ENCODE data around the gene INPP5D.

Gene INPP5D

DNA sequence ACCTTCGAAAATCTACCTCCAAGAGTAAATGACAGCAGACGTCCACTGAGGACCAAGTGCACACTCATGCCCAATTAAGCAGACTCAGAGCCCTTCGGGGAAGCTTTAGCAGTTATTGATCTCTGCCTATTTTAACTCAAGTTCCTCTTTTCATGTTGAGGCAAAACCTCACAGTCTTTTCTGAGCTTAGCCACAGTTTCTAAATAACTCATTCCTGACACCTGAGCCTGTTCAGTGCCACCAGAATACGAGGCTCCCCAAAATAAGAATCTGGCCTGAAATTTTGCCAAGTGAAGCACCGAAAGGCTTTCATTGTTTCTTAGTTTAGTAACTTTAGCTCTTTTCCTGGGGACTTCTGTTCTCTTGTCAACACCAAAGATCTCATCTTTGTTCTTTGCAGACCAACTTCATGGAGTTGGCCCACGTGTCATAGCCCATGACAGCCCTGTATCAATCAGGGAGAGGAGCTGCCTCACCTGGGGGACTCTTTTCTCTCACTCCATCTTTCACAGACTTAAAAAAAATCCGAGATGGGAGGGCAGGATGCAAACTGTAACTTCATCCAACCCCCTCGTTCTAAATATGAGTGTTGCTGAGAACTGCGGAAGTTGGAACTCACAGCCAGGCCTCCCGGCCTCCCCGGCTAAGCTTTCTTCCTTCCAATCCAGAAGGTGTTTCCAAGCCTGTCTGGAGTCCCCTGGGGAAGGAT, 22.2 kb downstream of the INPP5D start:
- H3K4me3 ChIP-seq (ENCODE audit: low read depth in 1 of 2, low read length in 2 of 2), result no peak overlapping the region
- no peak overlapping the region for H3K9ac ChIP-seq (ENCODE audit: low read length)
- H3K9me3 ChIP-seq (ENCODE audit: low read length), result no peaks in the 10 kb centered on the region
- no peak overlapping the region for H3K27ac ChIP-seq (ENCODE audit: low read depth, low read length)
- no peaks in the 10 kb centered on the region for H3K27me3 ChIP-seq (ENCODE audit: control insufficient read depth in 1 of 2, insufficient read depth in 2 of 2, low read length in 2 of 2)
- H3K36me3 ChIP-seq (ENCODE audit: insufficient read depth, low read length), result no peaks in the 10 kb centered on the region
- no peaks in the 10 kb centered on the region for H3K4me1 ChIP-seq (ENCODE audit: insufficient read depth, low read length)

DNA sequence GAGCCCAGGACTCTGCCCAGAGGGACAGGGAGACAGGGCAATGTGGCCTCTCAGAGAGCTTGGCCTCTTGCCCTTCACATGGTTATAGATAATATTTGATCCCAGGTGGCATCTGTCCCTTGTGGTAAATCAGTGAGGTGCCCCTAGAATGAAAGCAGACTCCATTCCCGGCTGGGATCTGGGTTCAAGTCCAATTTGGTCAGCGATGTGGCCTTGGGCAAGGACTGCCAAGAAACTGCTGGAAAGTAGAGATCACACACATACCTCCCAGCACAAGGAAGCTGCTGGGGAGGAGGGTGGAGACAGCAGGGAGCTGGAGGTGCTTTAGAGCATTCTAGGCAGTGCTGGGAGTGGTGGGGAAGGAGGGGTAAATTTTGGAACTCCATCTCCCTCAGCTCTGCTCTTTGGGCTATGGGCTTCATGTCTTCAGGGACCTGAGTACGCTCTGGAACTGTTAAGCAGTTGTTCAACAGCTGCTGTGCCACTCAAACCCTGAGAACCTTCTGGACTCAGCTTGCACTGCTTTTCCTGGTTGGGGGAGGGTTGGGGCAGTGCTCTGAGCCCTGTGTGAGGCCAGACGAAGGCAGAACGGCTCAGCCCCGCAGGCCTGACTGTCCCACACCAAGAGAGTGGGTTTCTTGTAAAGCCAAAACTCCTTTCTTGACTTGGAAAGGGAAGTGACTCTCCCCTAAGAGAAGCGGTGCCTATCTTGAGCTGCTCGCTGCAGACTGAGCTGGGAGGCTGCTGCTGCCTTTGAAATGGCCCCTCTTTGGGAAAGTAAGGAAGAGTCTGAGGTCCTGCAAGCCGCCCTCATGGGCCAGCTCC, 23.0 kb downstream of the INPP5D start:
- Histone ChIP-seq H3K4me1 (ENCODE audit: insufficient read depth, low read length) (no peaks in the 10 kb centered on the region), H3K36me3 (ENCODE audit: insufficient read depth, low read length) (no peaks in the 10 kb centered on the region), H3K27ac (ENCODE audit: low read depth, low read length) (no peak overlapping the region), H3K27me3 (ENCODE audit: control insufficient read depth in 1 of 2, insufficient read depth in 2 of 2, low read length in 2 of 2) (no peaks in the 10 kb centered on the region), H3K4me3 (ENCODE audit: low read depth in 1 of 2, low read length in 2 of 2) (no peak overlapping the region), H3K9me3 (ENCODE audit: low read length) (no peaks in the 10 kb centered on the region), H3K9ac (ENCODE audit: low read length) (no peak overlapping the region)

DNA sequence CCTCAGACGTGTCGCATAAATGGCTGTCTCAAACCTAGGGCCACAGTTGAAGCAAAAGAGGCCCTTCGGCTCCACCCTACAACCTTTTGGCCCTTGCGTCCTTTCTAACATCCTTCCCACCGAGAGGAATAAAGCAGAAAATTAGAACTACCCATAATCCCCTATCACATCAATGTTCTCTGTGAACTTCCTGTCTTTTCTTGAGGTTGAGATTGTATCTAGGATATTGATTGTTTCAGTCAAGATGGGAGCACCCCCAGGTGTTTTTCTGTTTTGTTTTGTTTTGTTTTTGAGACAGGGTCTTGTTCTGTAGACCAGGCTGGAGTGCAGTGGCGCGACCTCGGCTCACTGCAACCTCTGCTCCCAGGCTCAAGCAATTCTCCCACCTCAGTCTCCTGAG, 23.6 kb downstream of the INPP5D start:
- Histone ChIP-seq H3K27me3 (ENCODE audit: control insufficient read depth in 1 of 2, insufficient read depth in 2 of 2, low read length in 2 of 2) (no peaks in the 10 kb centered on the region), H3K9me3 (ENCODE audit: low read length) (no peaks in the 10 kb centered on the region), H3K4me3 (ENCODE audit: low read depth in 1 of 2, low read length in 2 of 2) (no peak overlapping the region), H3K27ac (ENCODE audit: low read depth, low read length) (no peak overlapping the region), H3K9ac (ENCODE audit: low read length) (no peak overlapping the region), H3K36me3 (ENCODE audit: insufficient read depth, low read length) (no peaks in the 10 kb centered on the region), H3K4me1 (ENCODE audit: insufficient read depth, low read length) (no peaks in the 10 kb centered on the region)

DNA sequence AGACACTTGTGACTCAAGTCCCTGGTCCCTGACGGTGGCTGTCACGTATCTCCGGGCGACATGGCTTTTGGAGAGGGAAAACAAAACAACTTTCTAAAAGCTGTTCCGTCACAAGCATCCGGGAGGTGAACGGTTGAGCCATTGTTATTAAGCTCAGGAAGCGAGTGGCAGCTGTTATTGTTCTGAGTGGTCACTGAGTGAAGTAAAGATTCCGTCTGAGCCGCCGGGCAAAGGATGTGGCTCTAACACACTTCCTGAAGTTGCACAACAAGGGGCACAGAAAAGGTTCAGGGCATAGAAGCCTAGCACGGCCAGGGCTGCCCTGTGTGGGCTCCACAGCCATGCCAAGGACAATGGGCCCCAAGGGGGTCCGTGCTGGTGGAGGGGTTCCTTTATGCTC, 24.3 kb downstream of the INPP5D start:
- Histone ChIP-seq H3K36me3 (ENCODE audit: insufficient read depth, low read length) (no peaks in the 10 kb centered on the region), H3K27me3 (ENCODE audit: control insufficient read depth in 1 of 2, insufficient read depth in 2 of 2, low read length in 2 of 2) (no peaks in the 10 kb centered on the region), H3K27ac (ENCODE audit: low read depth, low read length) (no peak overlapping the region), H3K9ac (ENCODE audit: low read length) (no peak overlapping the region), H3K4me1 (ENCODE audit: insufficient read depth, low read length) (no peaks in the 10 kb centered on the region), H3K9me3 (ENCODE audit: low read length) (no peaks in the 10 kb centered on the region), H3K4me3 (ENCODE audit: low read depth in 1 of 2, low read length in 2 of 2) (no peak overlapping the region)

DNA sequence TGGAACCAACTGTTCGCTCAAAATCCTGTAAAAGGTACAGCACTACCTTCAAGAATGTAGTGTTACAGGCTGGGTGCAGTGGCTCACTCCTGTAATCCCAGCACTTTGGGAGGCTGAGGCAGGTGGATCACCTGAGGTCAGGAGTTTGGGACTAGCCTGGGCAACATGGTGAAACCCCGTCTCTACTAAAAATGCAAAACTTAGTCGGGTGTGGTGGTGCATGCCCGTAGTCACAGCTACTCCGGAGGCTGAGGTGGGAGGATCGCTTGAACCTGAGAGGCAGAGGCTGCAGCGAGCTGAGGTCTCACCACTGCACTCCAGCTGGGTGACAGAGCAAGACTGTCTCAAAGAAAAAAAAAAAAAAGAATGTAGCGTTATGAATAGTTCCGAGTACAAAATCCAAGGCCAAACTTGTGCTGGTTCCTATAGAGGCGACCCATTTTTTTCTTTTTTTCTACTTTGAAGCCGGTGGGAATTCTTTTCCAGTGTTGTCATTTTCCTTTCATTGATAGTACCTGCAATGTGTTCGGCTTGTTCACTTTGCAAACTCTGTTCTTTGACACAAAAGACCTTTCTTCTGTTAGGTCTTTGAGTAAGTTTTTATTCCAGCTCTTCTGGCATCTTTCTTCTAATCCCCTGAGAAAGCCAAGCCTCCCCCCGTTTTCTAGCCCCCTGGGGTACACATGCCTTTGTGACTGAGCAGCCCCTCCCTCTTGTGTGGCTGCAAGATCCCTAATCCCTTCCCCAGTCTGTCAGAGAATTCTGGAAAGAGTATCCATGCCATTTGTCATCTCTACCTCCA, 25.1 kb downstream of the INPP5D start:
- Histone ChIP-seq H3K4me3 (ENCODE audit: low read depth in 1 of 2, low read length in 2 of 2) (no peak overlapping the region), H3K27me3 (ENCODE audit: control insufficient read depth in 1 of 2, insufficient read depth in 2 of 2, low read length in 2 of 2) (no peaks in the 10 kb centered on the region), H3K27ac (ENCODE audit: low read depth, low read length) (no peak overlapping the region), H3K9me3 (ENCODE audit: low read length) (no peaks in the 10 kb centered on the region), H3K36me3 (ENCODE audit: insufficient read depth, low read length) (no peaks in the 10 kb centered on the region), H3K9ac (ENCODE audit: low read length) (no peak overlapping the region), H3K4me1 (ENCODE audit: insufficient read depth, low read length) (no peaks in the 10 kb centered on the region)

DNA sequence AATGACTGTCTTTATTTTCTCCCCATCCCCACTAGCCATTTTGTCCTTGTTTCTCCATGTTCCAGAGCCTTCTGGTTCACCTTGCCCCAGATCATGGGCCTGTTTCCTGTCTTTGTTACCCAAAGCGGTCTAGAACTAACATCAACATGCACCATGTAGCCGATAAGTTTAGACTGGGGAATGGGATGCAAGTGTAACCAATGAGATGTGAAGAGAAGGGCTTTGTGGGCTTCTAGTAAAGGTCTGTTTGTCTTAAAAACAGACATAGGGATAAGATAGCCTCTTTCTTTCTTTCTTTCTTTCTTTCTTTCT, 25.7 kb downstream of the INPP5D start:
- no peak overlapping the region for H3K27ac ChIP-seq (ENCODE audit: low read depth, low read length)
- H3K27me3 ChIP-seq (ENCODE audit: control insufficient read depth in 1 of 2, insufficient read depth in 2 of 2, low read length in 2 of 2), result no peaks in the 10 kb centered on the region
- no peaks in the 10 kb centered on the region for H3K36me3 ChIP-seq (ENCODE audit: insufficient read depth, low read length)
- H3K4me1 ChIP-seq (ENCODE audit: insufficient read depth, low read length), result no peaks in the 10 kb centered on the region
- no peak overlapping the region for H3K4me3 ChIP-seq (ENCODE audit: low read depth in 1 of 2, low read length in 2 of 2)
- H3K9ac ChIP-seq (ENCODE audit: low read length), result no peak overlapping the region
- no peaks in the 10 kb centered on the region for H3K9me3 ChIP-seq (ENCODE audit: low read length)

DNA sequence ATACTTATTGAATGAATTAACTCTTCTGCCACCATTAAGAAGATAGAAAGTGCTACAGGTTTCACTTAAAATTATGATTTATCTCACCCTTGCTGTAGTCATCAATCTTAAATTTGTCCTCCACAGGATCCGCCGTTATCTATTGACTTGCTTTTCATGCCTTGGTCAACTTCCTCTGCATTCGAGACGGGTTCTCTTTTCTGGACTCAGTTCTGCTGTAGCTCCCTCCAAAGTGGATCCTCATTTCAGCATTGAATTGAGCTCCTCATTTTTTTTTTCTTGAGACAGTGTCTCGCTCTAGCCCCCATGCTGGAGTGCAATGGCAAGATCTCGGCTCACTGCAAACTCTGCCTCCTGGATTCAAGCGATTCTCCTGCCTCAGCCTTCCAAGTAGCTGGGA, 27.6 kb downstream of the INPP5D start:
- Histone ChIP-seq H3K9me3 (ENCODE audit: low read length) (no peaks in the 10 kb centered on the region), H3K27me3 (ENCODE audit: control insufficient read depth in 1 of 2, insufficient read depth in 2 of 2, low read length in 2 of 2) (no peaks in the 10 kb centered on the region), H3K36me3 (ENCODE audit: insufficient read depth, low read length) (no peaks in the 10 kb centered on the region), H3K9ac (ENCODE audit: low read length) (no peak overlapping the region), H3K4me3 (ENCODE audit: low read depth in 1 of 2, low read length in 2 of 2) (no peak overlapping the region), H3K4me1 (ENCODE audit: insufficient read depth, low read length) (no peaks in the 10 kb centered on the region), H3K27ac (ENCODE audit: low read depth, low read length) (no peak overlapping the region)

DNA sequence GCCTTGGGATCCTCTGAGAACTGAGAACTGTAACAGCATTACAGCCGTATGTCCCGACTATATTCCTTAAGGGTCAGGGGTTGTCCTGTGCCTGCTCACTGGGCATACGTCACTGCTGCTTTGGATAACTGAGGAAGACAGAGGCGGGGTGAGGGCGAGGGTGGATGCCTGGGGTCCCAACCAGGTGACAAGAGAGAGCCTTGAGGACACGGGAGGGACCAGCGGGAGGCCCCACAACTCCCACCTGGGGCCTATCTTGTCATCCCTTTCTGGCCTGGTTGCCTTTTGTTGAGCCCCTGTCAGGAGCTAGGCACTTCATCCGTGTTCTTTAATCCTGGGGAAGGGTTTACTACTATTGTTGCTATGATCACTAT, 28.8 kb downstream of the INPP5D start:
- no peaks in the 10 kb centered on the region for H3K36me3 ChIP-seq (ENCODE audit: insufficient read depth, low read length)

DNA sequence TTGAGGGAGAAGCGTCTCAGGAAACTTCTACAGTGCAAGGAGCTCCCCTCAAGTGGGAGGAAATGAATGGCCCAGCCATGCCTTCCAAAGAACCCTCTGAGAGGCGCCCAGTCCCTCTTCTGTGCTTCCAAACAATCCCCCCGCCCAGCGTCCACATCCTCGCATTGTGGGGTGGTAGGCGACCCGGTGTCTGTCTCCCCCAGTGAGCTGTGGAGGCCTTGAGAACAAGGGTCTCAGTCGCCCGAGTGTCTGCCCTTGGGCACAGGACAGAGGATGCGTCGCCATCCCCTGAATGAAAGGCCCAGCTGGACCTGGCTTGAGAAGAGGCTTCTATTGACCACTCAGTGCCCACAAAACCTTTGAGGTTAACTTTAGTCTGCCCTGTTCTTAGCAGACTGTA, 29.7 kb downstream of the INPP5D start:
- H3K4me1 ChIP-seq (ENCODE audit: insufficient read depth, low read length), result no peaks in the 10 kb centered on the region

More for the DNA sequence above, 28.8 kb downstream of the INPP5D start:
- Histone ChIP-seq H3K9me3 (ENCODE audit: low read length) (no peaks in the 10 kb centered on the region), H3K27me3 (ENCODE audit: control insufficient read depth in 1 of 2, insufficient read depth in 2 of 2, low read length in 2 of 2) (no peaks in the 10 kb centered on the region), H3K4me3 (ENCODE audit: low read depth in 1 of 2, low read length in 2 of 2) (no peak overlapping the region), H3K4me1 (ENCODE audit: insufficient read depth, low read length) (no peaks in the 10 kb centered on the region), H3K27ac (ENCODE audit: low read depth, low read length) (no peak overlapping the region), H3K9ac (ENCODE audit: low read length) (no peak overlapping the region)

DNA sequence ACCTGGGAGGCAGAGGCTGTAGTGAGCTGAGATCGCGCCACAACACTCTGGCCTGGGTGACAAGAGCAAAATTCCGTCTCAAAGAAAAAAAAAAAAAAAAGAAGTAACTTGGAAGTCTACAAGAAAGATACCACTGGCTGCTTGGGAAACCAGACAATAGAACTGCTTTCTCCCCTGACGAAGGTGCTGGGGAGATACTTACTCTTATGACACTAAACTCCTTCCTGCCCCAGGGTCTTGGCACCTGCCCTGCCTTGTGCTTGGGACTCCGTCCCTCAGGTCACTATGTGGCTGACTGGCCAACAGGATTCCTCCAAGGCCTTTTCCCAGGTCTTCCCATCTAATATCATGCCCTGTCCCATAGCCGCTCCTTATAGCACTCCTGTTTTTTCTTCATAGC, 30.7 kb downstream of the INPP5D start:
- Histone ChIP-seq H3K36me3 (ENCODE audit: insufficient read depth, low read length) (no peaks in the 10 kb centered on the region), H3K4me1 (ENCODE audit: insufficient read depth, low read length) (no peaks in the 10 kb centered on the region), H3K27ac (ENCODE audit: low read depth, low read length) (no peak overlapping the region), H3K27me3 (ENCODE audit: control insufficient read depth in 1 of 2, insufficient read depth in 2 of 2, low read length in 2 of 2) (no peaks in the 10 kb centered on the region), H3K4me3 (ENCODE audit: low read depth in 1 of 2, low read length in 2 of 2) (no peak overlapping the region), H3K9ac (ENCODE audit: low read length) (no peak overlapping the region), H3K9me3 (ENCODE audit: low read length) (no peaks in the 10 kb centered on the region)

More for the DNA sequence above, 29.7 kb downstream of the INPP5D start:
- Histone ChIP-seq H3K9ac (ENCODE audit: low read length) (no peak overlapping the region), H3K4me3 (ENCODE audit: low read depth in 1 of 2, low read length in 2 of 2) (no peak overlapping the region), H3K27me3 (ENCODE audit: control insufficient read depth in 1 of 2, insufficient read depth in 2 of 2, low read length in 2 of 2) (no peaks in the 10 kb centered on the region), H3K27ac (ENCODE audit: low read depth, low read length) (no peak overlapping the region), H3K9me3 (ENCODE audit: low read length) (no peaks in the 10 kb centered on the region), H3K36me3 (ENCODE audit: insufficient read depth, low read length) (no peaks in the 10 kb centered on the region)

DNA sequence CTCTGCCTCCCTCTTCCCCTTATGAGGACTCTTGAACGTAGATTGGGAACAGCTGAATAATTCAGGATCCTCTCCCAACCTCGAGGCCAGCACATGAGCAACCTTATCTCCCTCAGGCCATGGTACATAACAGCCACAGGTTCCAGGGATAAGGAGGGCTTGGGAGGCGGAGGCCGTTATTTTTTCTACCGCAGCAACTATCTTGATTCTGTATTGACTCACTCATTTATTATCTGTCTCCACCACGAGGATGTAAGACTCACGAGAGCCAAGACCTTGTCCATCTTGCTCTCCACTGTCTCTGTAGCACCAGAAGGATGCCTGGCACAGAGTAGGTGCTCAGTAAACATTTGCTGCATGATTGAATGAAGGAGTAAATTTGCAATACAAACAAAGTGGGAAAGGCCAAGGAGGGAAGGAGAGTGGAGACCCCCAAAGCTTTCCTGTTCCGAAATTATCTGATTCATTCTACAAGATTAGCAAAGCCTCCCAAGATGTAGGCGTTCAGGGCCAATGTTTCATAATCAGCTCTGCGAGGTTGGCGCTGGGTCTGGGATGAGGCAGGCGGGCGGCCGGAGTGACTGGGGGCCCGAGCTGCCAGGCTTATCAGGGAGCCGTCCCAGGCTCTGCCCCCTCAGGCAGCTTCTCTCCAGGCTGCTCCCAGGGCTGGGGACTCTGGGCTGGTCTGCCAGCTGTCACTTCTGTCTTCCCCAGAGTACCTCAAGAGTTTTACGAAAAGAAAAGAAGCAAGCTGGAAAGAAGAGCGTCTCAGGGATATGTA, 31.6 kb downstream of the INPP5D start:
- Histone ChIP-seq H3K36me3 (ENCODE audit: insufficient read depth, low read length) (no peaks in the 10 kb centered on the region), H3K9me3 (ENCODE audit: low read length) (no peaks in the 10 kb centered on the region), H3K27ac (ENCODE audit: low read depth, low read length) (no peak overlapping the region), H3K4me1 (ENCODE audit: insufficient read depth, low read length) (no peaks in the 10 kb centered on the region), H3K4me3 (ENCODE audit: low read depth in 1 of 2, low read length in 2 of 2) (no peak overlapping the region), H3K27me3 (ENCODE audit: control insufficient read depth in 1 of 2, insufficient read depth in 2 of 2, low read length in 2 of 2) (no peaks in the 10 kb centered on the region), H3K9ac (ENCODE audit: low read length) (no peak overlapping the region)
